GM12801 (cell line): ENCODE results near the gene FRMD4A.

ENCODE experiments used
- CTCF ChIP-seq: IDR thresholded peaks from one replicate; pipeline ENCODE4 v1.5.1; 2011; ENCODE audit warnings: control low read depth; ENCODE audit not compliant: insufficient read length; ENCODE audit errors: extremely low read depth

FRMD4A gene

GRCh38 chr10:14327527-14327926 lies 3.2 kb downstream of the FRMD4A start:
- TF ChIP-seq CTCF, result no peak

- TF ChIP-seq CTCF, result no peak
Measured at GRCh38 chr10:14326581-14326980, 4.1 kb downstream of the FRMD4A start.

GRCh38 chr10:14325325-14325955 lies 5.3 kb downstream of the FRMD4A start:
- TF ChIP-seq CTCF, result no peak

GRCh38 chr10:14322526-14323188 lies 8.1 kb downstream of the FRMD4A start:
- no peak for TF ChIP-seq CTCF

GRCh38 chr10:14318007-14318406 lies 12.7 kb downstream of the FRMD4A start:
- no peak for TF ChIP-seq CTCF

- no peak for TF ChIP-seq CTCF
Measured at GRCh38 chr10:14312014-14312413, 18.7 kb downstream of the FRMD4A start.

- TF ChIP-seq CTCF, result no peak
Measured at GRCh38 chr10:14311206-14311957, 19.3 kb downstream of the FRMD4A start.
